Colonic mucosa (tissue), 4 donors: ENCODE results near the gene AOPEP. TPM values are rescaled to one million over a fixed set of nuclear protein-coding genes. Genes with fewer than 3 reads are reported as not detected.
"Not testable (repeated sequence)": the region's sequence is repeated elsewhere in the genome, so short reads cannot be mapped to it uniquely, and the experiment has no call there.

Source experiments
- DNase-seq: peaks from one replicate; pipeline ENCODE4 v3.0.0-alpha.2; 2020
- H3K27ac ChIP-seq: fragments of 200-600 bp; one replicate; pipeline ENCODE4 v1.8.0; 2021
- H3K27me3 ChIP-seq: fragments of 200-600 bp; one replicate; pipeline ENCODE4 v1.8.0; 2021
- H3K36me3 ChIP-seq: fragments of 200-600 bp; one replicate; pipeline ENCODE4 v1.8.0; 2021
- H3K4me1 ChIP-seq: fragments of 200-600 bp; one replicate; pipeline ENCODE4 v1.8.0; 2021; ENCODE audit warnings: mild to moderate bottlenecking
- H3K4me3 ChIP-seq: fragments of 200-600 bp; one replicate; pipeline ENCODE4 v1.8.0; 2021
- H3K9ac ChIP-seq, 2 donors: one replicate each; pipeline ENCODE4 v1.7.0; 2013; ENCODE audit warnings: control low read depth in 2 of 2, low read depth in 2 of 2, low read length in 2 of 2
- H3K9me3 ChIP-seq: fragments of 200-600 bp; one replicate; pipeline ENCODE4 v1.8.0; 2021
- CTCF ChIP-seq: fragments of 200-600 bp; IDR thresholded peaks from one replicate; pipeline ENCODE4 v1.8.0; 2022; ENCODE audit warnings: antibody characterized with exemption, mild to moderate bottlenecking
- intact Hi-C: fragments of 100-400 bp; cut with DNase I; formaldehyde crosslinking; loops from one replicate; pipeline ENCODE4 v1.14.1; 2022
- total RNA-seq, 2 donors: library from RNA; stranded (reverse); fragmentation: NEBNext Ultra II Directional in 1 of 2; extraction: Animal tissue kit (Norgen Biotek cat#: 25700) in 1 of 2; gene quantifications; one replicate each; pipeline ENCODE4 v1.2.1, GENCODE V29; 2021
- donor health status: healthy.
- donor health status: DM: no; HTN: no; CAD: no.
- donor health status: DM: no; HTN: no; CAD: no.

Gene AOPEP
- total RNA-seq, 2 donors from 2014 or later: 38.4 to 43.2 TPM

DNA sequence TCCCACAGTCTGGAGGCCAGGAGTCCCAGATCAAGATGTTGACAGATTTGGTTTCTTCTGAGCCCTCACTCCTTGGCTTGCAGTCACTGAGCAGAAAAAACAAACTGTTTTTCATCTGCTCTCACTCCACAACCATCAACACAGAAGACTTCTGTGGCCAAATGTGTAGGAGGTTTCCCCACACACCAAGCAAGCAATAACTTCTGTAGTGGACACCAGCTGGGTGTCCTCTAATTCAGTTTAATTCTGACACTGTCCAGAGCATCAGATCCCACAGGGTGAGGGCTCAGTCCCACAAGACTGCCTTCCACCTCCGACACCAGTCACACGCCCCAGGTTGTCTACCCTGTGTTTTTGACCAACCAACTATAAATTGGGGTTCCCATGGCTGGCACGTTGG is 209.9 kb downstream of the AOPEP start:
- no peaks in the 10 kb centered on the region for H3K27me3 ChIP-seq
- no peak overlapping the region for H3K9ac ChIP-seq
- H3K27ac ChIP-seq: peak overlapping the region; percentile 23
- H3K4me3 ChIP-seq: no peak overlapping the region
- no peak for TF ChIP-seq CTCF
- intact Hi-C loops: no loop called here
- no peaks in the 10 kb centered on the region for H3K36me3 ChIP-seq
- H3K9me3 ChIP-seq: no peaks in the 10 kb centered on the region
- H3K4me1 ChIP-seq: peaks cover 4% of the 10 kb centered on the region
- DNase-seq: peak; percentile 17

DNA sequence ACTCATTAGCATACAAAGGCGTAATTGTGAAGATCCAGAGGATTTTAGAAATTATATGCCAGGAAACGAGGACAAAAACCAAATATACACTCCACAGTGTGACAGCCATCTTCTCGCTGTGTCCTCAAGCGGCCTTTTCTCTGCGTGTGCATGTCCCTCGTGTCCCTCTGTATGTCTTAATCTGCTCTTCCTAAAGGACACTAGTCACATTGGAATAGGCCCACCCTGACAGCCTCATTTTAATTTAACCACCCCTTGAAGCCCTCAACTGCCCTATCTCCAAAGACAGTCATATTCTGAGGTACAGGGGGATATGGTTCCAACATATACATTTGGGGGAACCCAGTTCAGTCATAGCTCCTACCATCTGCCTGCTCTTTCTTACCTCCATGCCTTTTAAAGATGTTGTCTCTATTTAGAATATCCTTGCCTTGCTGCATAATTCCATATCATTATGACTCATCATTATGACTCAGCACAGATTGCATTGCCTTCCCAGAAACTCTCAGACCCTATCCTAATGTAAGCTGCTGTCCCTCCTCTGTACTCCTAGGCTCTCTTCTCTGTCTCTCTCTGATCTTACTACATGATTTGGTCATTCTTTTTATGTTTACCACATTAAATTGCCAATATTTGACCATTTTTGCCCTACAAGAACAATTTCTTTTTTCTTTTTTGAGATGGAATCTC is 210.9 kb downstream of the AOPEP start:
- Histone ChIP-seq H3K27ac (peak overlapping the region; percentile 19), H3K4me3 (no peak overlapping the region), H3K27me3 (no peaks in the 10 kb centered on the region), H3K9ac (no peak overlapping the region), H3K9me3 (no peaks in the 10 kb centered on the region), H3K4me1 (peaks cover 4% of the 10 kb centered on the region), H3K36me3 (no peaks in the 10 kb centered on the region)
- DNase-seq: no peak
- no peak for TF ChIP-seq CTCF
- intact Hi-C loops: no loop called here

GRCh38 chr9:94938384-94938783 is 211.9 kb downstream of the AOPEP start:
- intact Hi-C loops: no loop called here
- Histone ChIP-seq H3K27ac (peak overlapping the region; percentile 19), H3K9me3 (no peaks in the 10 kb centered on the region), H3K4me3 (no peak overlapping the region), H3K4me1 (peaks cover 4% of the 10 kb centered on the region), H3K36me3 (no peaks in the 10 kb centered on the region), H3K27me3 (no peaks in the 10 kb centered on the region), H3K9ac (no peak overlapping the region)
- TF ChIP-seq CTCF: no peak
- DNase-seq: no peak

GRCh38 chr9:94940296-94940695 is 213.8 kb downstream of the AOPEP start:
- DNase-seq, H3K4me3 ChIP-seq, intact Hi-C loops, H3K9me3 ChIP-seq, H3K27me3 ChIP-seq, H3K9ac ChIP-seq, H3K4me1 ChIP-seq, H3K36me3 ChIP-seq: not testable (repeated sequence)
- H3K27ac ChIP-seq: peak overlapping the region; percentile 23

DNA sequence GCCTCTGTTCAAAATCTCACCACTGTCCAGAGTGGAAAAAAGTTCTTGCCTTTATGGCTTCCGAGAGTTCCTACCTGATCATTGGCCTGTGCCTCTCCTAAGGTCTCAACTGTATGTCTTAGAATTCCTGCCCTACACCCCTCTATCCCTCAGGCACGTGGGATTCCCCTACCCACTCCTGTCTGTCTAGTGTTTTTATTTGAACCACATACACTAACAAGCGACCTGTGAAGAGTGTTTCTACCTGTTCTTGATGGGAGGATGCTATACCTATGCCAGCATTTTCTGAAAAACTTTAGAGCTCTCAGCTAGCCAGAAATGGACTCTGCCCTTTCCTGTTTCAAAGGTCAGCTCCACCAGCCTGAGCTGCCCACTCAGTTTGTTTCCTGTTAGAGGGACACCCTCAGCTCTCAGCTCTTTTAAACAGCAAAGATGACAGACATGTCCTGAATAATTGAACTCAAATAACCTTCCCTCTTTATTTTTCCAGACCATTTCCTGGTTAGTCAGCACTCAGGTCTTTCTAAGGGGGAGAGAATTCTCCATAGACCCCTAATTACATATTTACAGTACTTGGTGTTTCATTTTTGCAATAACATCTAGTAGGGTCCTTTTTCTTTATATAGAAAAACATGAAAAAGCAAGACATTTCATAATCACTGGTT is 214.8 kb downstream of the AOPEP start:
- no peak for TF ChIP-seq CTCF
- intact Hi-C loops: no loop called here
- Histone ChIP-seq H3K36me3 (no peaks in the 10 kb centered on the region), H3K27ac (peak overlapping the region; percentile 23), H3K27me3 (no peaks in the 10 kb centered on the region), H3K4me3 (no peak overlapping the region), H3K9ac (no peak overlapping the region), H3K9me3 (no peaks in the 10 kb centered on the region), H3K4me1 (peaks cover 4% of the 10 kb centered on the region)
- peak; percentile 65 for DNase-seq

GRCh38 chr9:94944626-94945025 is 218.1 kb downstream of the AOPEP start:
- Histone ChIP-seq H3K9me3 (no peaks in the 10 kb centered on the region), H3K9ac (no peak overlapping the region), H3K4me3 (no peak overlapping the region), H3K27me3 (no peaks in the 10 kb centered on the region), H3K4me1 (peaks cover 4% of the 10 kb centered on the region), H3K27ac (peak overlapping the region; percentile 13), H3K36me3 (no peaks in the 10 kb centered on the region)
- TF ChIP-seq CTCF: no peak
- intact Hi-C loops: no loop called here
- no peak for DNase-seq
